Activated CD4-positive, alpha-beta T cell treated with anti-CD3 and anti-CD28 coated beads, Interleukin-2, Interleukin-6, amounts not matched to agents 100 ng/mL and 50 ng/mL, durations not matched to agents 16 hours and 8 hours (primary cell): ENCODE data around the gene GSTO1.

Experiments used
- DNase-seq: peaks from one replicate; pipeline ENCODE4 v3.0.0-alpha.2; 2020

GSTO1 gene

DNA sequence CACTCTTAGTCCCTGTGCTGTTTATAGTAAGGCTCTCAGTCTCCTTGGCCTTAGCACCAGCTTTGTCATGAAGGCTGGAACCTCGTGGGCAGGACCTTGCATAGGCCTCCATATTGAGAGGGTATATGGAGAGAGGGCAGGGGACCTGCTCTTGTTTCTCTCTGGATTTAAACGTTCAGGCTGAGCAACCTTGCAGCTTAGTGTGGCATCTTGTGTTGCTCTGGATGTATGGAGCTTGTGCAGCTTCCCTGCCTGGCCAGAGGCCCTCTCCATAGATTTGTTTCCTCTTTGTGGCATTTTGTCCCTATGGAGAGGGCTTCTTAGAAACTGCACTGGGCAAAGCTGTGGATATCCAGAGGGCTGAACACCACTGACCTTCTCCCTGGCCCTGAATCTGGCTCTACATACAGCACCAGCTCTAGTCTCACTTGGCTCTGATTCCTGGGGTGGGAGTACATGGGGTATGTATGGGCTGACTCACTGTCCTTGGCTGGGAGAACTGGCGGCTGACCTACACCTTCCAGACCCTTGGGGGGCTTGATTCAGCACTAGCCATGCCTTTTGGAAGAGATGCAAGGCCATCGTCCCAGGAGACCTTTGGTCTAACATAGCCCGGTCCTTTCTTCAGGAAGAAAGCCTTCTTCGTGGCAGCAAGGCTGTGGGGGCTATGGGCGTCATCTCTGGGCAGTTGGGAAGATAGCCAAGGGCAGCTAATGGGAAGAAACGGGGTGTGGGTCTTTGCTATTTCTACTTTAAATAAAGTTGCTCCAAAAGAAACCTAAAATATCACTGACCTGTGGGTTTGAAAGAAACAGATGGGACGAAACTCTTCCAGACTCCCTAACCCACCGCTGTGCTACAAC is 53.1 kb downstream of the GSTO1 start:
- no peak for DNase-seq

DNA sequence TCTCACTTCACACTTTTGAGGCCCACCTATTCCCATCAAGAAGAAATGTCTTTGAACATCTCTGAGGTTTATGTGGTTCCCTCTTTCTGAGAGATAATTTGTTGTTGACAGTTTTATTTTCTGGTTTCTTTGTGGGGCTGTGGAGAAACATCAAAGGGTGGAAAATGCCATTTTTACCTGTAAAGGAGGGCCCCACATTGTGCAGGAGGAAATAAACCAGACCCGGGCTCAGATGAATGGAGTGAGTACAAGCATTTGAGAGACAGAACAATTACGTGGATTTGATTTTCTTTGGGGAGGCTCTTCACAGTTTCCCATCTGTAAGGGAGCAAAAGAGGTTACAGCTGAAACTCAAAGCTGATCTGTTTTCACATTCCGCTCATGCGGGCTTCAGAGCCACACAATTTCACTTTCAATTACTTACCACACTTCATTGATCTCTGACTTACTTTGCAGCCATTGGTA is 53.8 kb downstream of the GSTO1 start:
- DNase-seq: peak; percentile 53

DNA sequence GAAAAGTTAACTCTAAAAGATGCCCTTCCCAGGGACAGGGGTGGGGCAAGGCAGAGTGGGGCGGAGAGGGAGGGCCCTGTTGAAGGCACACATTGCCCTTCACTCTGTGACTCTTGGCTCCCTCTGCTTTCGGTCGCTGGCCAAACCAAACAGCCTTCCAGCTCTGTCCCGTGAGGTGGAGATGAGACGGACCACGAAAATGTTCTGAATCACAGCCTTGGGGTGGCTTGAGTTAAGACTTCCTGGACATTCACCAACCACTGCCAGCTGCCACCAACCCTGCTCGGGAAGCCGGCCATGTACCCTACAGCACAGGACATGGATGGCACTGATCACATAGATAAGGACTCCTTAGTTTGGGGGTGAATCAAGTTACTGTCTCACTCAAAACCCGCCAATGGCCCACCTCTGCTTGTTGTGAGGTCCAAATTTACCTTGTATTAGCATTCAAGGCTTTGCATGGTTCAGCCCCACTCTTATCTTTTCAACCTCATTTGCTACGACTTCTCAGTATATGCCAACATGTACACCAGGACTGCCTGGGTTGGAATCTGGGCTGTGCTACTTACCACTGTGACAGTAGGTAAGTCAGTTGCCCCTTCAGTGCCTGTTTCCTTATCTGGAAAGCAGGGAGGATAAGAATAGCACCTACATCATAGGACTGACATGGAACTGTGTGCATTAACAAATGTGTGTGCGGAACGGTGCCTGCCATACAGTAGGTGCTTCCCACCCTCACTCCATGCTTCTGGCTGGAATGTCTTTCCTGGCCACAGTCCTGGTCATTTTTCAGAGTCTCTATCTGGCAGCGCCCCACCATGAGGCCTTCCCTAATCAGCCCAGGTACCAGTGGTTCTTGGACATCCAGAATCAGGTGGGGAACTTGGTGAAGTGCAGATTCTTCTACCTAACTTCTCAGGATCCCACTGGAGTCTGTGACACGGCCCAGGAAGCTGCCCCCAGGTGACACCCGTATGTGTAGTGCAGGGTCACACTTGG is 55.6 kb downstream of the GSTO1 start:
- no peak for DNase-seq

DNA sequence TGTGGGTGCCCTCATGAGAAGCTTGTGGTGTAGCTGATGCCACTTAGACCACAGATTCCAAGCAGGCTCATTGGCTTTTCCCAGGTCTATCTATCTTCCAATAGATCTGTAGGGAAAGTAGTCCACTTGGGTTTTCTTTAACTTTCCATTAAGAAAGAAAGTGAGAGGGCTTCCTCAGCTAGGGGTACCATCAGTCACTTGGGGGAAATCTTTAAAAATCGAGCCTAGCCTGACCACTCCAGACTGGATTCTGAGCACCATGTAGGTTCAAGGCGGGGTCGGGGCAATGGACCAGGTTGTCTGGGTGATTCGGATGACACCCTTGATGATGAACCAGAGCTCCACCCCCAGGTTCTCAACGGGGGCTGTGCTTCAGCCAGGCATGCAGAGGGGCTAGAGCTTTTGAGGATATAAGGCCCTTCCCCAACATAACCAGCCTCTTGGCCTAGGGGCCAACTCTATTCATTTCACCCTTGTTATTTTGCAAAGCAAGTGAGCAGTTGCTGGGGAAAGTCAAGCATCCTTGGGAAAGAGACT is 56.6 kb downstream of the GSTO1 start:
- no peak for DNase-seq

DNA sequence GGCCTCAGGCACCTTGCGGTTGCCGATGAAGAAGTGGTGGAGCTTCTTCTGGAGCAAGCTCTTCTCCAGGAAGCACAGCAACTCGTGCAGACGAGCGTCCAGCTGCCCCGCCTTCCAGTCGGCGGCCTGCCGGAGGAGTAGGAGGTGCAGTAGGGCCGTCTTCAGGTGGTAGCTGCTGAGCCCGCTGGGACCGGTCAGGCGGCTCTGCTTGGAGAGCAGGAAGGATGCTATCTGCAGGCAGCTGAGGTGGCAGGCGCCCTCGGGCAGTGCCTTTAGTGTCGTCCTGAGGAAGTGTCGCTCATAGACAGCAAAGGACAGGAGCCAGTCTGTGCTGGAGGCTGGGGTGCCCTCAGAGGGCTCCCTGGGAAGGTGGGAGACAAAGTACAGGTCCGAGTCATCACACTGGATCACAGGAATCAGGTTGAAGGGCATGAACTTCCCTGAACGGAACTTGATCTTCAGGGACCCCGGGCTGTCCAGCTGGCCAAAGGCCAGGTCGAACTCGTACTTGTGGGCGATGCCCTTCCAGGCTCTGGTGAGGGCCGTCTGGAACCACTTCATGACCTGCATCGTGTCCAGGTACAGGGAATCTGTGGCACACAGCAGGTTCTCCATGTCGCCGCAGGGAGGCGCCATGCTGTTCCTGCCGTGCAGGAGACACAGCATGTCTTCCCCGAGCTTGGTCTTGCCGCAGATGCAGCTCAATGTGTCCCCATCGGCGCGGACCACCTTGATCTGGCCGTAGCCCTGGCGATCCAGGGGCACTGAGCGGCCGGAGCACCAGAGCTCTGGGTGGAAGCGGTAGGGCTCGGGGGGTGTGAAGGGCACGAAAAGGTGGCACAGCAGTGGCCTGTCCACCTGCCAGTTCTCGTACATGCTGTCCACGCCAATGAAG is 60.1 kb downstream of the GSTO1 start:
- DNase-seq: no peak

DNA sequence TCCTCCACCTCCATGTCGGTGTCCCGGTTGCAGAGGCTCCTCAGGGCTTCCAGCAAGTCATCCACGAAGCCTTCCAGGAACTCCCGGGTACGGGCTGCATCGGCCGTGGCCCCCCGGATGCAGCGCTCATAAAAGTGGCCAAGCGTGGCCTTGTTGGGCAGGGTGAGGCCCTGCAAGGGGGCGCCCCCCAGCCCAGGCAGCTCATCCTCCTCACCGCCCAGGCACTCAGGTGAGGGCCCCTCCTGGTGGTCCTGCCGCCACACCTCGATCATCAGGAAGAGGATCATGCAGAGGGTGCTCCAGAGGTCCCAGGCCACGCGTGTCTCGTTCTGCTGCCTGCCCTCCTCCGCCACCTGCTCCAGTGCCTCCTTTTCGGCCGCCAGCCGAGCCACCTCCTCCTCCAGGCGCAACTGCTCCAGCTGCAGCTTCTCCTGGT is 60.8 kb downstream of the GSTO1 start:
- DNase-seq: no peak

DNA sequence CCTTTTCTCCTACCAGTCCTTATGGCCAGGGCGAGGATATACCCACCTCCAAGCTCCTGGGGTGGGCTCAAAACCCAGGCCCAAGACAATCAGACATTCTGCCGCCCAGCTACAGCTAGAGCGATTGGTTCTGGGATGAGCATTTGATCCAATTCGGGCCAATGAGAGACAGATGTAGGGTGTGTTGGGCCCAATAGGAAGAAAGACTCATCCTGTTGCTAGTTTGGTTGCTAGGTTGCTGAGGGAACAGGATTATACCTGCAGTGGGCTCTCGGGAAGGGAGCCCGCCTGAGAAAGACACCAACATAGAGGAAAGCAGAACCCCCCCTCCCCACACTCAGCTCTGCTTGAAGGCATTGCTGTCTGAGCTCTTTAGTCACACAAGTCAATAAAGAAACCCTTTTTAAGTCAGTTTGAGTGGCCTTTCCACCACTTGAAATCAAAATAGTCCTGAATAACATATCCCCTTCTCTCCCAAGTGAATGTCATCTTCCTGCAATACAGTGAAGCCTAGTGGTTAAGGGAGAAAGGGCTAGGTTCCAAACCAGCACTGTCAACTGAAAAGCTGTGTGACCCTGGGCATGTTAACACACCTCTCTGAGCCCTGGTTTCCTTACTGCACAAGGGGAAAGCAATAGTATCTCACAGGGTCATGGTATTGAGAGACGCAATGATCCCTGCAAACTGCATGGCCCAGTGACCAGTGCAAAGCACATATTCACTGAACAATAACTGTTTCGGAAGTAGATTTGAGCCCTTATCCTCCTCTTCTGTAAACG is 61.8 kb downstream of the GSTO1 start:
- no peak for DNase-seq
